Activated naive CD4-positive, alpha-beta T cell treated with anti-CD3 and anti-CD28 coated beads, Interleukin-2, amount 10 ng/mL, durations not matched to agents 7 days and 5 days (primary cell): Measurements from ENCODE around the gene FOXP1.

Source experiments
- CTCF ChIA-PET: fragments of 350-600 bp; sonication (Branson Sonifier 250); formaldehyde crosslinking; loops from one replicate; lab custom pipeline; 2021; ENCODE audit warnings: antibody characterized with exemption; lab: Charles Lee
- DNase-seq: peaks from one replicate; pipeline ENCODE4 v3.0.0-alpha.2; 2020
- H3K27ac Mint-ChIP-seq: one replicate; pipeline ENCODE4 v1.8.0; 2021; ENCODE audit warnings: mild to moderate bottlenecking, moderate library complexity, mixed read lengths
- H3K27me3 Mint-ChIP-seq: one replicate; pipeline ENCODE4 v1.8.0; 2021; ENCODE audit warnings: mild to moderate bottlenecking, mixed read lengths
- H3K36me3 Mint-ChIP-seq: one replicate; pipeline ENCODE4 v1.8.0; 2021; ENCODE audit warnings: mixed read lengths
- H3K4me1 Mint-ChIP-seq: one replicate; pipeline ENCODE4 v1.8.0; 2021; ENCODE audit warnings: mixed read lengths
- H3K4me3 Mint-ChIP-seq: one replicate; pipeline ENCODE4 v1.8.0; 2021; ENCODE audit warnings: mild to moderate bottlenecking, moderate library complexity, mixed read lengths
- H3K9me3 Mint-ChIP-seq: one replicate; pipeline ENCODE4 v1.8.0; 2021; ENCODE audit warnings: mixed read lengths

Gene FOXP1

DNA sequence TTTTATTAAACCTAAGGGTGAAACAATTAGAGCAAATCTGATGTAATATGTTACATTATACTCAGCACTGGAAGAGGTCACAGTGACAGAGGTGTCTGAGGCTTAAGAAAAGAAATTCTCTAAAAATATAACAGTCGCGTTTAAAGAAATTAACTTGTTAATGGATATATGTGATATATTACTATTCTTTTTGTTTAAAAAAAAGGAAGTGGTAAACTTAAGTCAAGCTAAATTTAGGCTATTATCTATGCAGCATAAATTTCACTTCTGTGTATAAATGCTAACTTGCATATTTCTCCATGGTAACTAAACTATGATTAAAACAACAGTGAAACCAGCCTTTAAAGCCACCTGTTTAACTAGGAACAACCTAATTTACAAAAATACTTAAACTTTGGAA lies 191.3 kb downstream of the FOXP1 start:
- Mint-ChIP-seq H3K36me3 (peaks cover 9% of the 10 kb centered on the region), H3K27me3 (peaks cover 9% of the 10 kb centered on the region), H3K27ac (no peak overlapping the region), H3K4me1 (peaks cover 43% of the 10 kb centered on the region), H3K9me3 (no peaks in the 10 kb centered on the region), H3K4me3 (no peak overlapping the region)
- no peak for DNase-seq
- CTCF ChIA-PET, result interaction anchor here (1.2 kb wide), 1 partner anchor 11 kb away, joined by 3 read pairs; no protein-coding TSS in a partner anchor

DNA sequence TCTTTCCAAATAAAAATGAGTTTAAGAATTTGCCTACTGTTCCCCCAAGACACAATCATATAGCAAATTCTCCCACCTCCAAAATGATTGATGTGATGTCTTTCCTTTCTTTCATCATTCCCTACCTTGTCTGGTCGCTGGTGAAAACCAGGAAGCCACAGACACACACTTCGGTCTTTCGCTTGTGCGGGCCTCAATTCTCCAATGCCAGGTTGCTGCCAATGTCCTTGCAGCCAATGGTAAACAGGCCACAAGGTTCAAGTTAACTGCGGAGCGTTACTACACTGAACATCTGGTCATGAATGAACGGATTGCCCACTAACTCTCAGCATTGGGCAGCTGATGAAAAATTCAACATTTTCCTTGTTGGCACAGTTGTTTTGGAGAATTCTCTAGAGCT lies 192.2 kb downstream of the FOXP1 start:
- peaks cover 12% of the 10 kb centered on the region for H3K36me3 Mint-ChIP-seq
- CTCF ChIA-PET, result no interaction called here
- no peaks in the 10 kb centered on the region for H3K9me3 Mint-ChIP-seq
- no peak for DNase-seq
- peaks cover 9% of the 10 kb centered on the region for H3K27me3 Mint-ChIP-seq
- H3K4me3 Mint-ChIP-seq, result no peak overlapping the region
- no peak overlapping the region for H3K27ac Mint-ChIP-seq
- peaks cover 39% of the 10 kb centered on the region for H3K4me1 Mint-ChIP-seq

DNA sequence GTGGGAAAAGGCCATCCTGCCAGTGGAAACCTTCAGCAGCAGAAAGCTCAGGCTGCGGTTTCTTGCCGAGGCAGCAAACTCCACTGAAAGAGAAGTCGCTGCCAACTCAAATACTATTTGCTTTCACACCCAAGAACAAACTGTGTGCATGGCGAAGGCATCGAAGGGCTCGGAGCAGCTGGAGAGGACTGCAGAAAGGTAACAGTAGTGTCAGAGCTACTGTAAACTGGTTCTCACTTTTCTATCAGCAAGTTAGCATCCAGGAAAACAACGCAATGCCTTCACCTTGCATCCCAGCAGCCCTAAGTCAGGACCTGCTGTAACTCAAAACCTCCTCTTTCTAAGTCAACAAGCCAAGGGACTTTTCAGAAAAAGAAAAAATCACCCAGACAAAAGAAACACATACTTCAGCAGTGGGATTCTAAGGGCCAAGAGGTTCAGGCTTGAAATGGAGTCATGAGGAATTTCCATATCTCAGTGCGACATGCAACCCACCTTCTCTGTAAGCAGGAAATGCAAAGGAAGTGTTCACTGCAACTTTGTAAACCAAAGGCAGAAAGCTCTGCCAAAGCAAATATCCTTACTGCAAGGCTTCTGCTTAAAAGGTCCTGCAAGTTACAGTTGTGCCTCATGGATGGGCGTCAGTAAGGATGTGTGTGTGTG lies 193.5 kb downstream of the FOXP1 start:
- H3K4me1 Mint-ChIP-seq, result peaks cover 45% of the 10 kb centered on the region
- peak overlapping the region; percentile 92 for H3K27ac Mint-ChIP-seq
- peak overlapping the region; percentile 65 for H3K4me3 Mint-ChIP-seq
- CTCF ChIA-PET, result interaction anchor here (1.5 kb wide), 1 partner anchor 8 kb away, joined by 3 read pairs; no protein-coding TSS in a partner anchor
- H3K27me3 Mint-ChIP-seq, result peaks cover 4% of the 10 kb centered on the region
- no peaks in the 10 kb centered on the region for H3K9me3 Mint-ChIP-seq
- peaks cover 9% of the 10 kb centered on the region for H3K36me3 Mint-ChIP-seq
- peak; percentile 46 for DNase-seq

DNA sequence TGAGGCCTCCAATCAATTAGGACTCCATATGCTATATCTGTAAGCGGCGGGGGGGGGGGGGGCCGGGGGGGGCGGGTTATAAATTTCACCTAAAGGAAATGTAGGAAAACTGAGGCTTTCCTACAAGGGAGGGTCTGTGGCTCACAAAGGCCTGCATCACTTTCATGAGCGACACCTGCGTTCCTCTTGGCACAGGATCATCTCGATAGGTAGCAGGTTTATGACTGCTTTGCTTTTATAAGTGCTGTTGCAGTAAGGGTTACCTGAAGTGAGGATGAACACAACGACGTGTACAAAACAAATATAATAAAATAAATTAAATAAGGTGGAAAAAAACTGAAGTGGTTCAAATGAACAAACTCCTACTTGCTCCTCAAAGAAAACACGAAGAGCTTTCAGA lies 194.3 kb downstream of the FOXP1 start:
- peaks cover 3% of the 10 kb centered on the region for H3K27me3 Mint-ChIP-seq
- no peak overlapping the region for H3K27ac Mint-ChIP-seq
- DNase-seq, result no peak
- H3K4me1 Mint-ChIP-seq, result peaks cover 53% of the 10 kb centered on the region
- H3K9me3 Mint-ChIP-seq, result no peaks in the 10 kb centered on the region
- CTCF ChIA-PET, result interaction anchor here (1.5 kb wide), 1 partner anchor 9 kb away, joined by 3 read pairs; no protein-coding TSS in a partner anchor
- H3K36me3 Mint-ChIP-seq, result peaks cover 9% of the 10 kb centered on the region
- H3K4me3 Mint-ChIP-seq, result no peak overlapping the region

DNA sequence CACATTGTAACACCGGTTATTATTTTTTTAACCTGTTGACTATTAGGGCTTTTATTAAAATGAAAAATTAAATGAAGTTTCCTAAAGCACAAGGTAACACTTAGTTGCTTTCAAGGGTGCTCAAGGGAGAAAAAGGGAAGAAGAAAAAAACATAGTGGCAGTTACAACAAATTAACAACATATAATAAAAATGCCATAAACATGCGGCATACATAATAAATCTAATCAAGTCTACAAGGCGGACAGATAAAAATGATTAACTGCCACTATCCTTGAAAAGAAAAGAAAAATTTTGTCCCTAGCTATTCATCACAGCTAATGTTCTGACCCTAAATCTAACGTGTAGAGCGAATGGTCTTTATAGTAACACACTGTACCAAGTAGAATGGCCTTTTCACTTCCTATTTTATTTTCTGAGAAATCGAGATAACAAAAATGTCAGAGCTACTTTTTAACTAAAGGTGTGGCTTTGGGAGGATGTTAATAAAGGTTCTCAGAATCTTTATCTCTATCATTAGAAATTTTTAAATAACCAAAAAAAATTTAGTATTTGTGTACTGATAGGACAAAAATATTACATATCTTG lies 194.9 kb downstream of the FOXP1 start:
- CTCF ChIA-PET, result interaction anchor here (1.5 kb wide), 1 partner anchor 10 kb away, joined by 3 read pairs; no protein-coding TSS in a partner anchor
- Mint-ChIP-seq H3K27me3 (no peaks in the 10 kb centered on the region), H3K27ac (peak overlapping the region; percentile 17), H3K4me3 (no peak overlapping the region), H3K4me1 (peaks cover 57% of the 10 kb centered on the region), H3K36me3 (peaks cover 9% of the 10 kb centered on the region), H3K9me3 (no peaks in the 10 kb centered on the region)
- no peak for DNase-seq

DNA sequence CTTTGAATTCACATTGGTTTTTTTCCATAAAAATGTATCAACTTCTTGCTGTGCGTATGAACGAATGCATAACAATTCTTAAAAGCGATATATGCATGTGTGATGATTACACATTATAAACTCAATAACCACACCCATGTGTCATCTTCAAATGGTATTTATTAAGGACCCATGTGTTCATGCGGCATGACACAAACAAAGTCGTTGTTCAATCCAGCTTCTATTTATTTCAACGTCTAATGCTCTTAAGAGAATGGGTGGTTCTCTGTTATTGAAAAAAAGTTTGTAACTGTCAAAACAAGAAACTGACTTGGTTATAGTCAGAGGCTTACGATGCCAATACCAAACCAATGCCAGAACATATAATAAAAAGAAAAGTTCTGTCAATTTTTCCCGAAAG lies 195.9 kb downstream of the FOXP1 start:
- H3K9me3 Mint-ChIP-seq, result no peaks in the 10 kb centered on the region
- H3K4me1 Mint-ChIP-seq, result peaks cover 64% of the 10 kb centered on the region
- no peaks in the 10 kb centered on the region for H3K27me3 Mint-ChIP-seq
- H3K36me3 Mint-ChIP-seq, result peaks cover 10% of the 10 kb centered on the region
- no peak overlapping the region for H3K27ac Mint-ChIP-seq
- H3K4me3 Mint-ChIP-seq, result no peak overlapping the region
- no peak for DNase-seq
- CTCF ChIA-PET, result interaction anchor here (1.0 to 1.5 kb wide), 2 partner anchors 10 to 11 kb away, joined by 4 read pairs; no protein-coding TSS in a partner anchor

DNA sequence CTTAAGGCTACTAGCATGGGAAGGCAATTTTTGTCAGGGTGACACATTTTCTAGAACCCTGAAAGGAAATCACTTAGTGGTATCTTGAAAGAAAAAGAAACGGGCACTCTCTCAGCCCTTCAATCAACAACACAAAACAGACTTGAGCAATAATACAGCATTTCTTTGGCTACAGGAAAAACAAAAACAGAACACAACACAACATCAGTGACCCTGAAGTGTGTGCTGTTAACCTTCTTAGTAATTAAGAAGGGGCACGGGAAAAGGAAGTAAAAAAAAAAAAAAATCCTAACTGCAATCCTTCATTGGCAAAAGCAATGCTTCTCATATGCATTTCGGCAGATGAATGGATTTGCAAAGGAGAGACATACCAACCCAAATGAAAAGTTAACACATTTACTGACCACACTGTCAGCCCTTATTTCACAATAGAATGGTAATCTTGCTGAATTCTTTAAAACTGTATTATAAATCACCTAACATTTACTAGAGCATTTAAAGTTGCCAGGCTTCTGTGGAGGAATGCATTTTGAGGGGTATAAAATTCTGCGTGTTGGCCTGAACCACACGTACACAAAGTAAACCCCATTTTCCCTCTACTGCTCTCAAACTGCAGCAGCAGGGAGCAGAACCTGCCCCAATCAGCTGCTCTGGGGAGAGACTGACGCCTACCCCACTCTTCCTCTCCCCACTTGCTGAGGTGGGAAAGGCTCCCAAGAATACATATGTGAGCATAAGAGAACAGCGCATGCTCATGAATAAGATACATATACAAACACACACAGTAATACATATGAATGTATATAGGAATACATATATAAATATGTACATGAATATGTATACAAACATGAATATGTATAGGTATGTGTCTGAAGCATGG lies 198.5 kb downstream of the FOXP1 start:
- Mint-ChIP-seq H3K27ac (no peak overlapping the region), H3K4me1 (peaks cover 41% of the 10 kb centered on the region), H3K36me3 (peaks cover 6% of the 10 kb centered on the region), H3K9me3 (no peaks in the 10 kb centered on the region), H3K4me3 (no peak overlapping the region), H3K27me3 (no peaks in the 10 kb centered on the region)
- no peak for DNase-seq
- CTCF ChIA-PET, result interaction anchor here (0.8 to 1.7 kb wide), 2 partner anchors 12 to 104 kb away, joined by 3 to 4 read pairs; no protein-coding TSS in a partner anchor

DNA sequence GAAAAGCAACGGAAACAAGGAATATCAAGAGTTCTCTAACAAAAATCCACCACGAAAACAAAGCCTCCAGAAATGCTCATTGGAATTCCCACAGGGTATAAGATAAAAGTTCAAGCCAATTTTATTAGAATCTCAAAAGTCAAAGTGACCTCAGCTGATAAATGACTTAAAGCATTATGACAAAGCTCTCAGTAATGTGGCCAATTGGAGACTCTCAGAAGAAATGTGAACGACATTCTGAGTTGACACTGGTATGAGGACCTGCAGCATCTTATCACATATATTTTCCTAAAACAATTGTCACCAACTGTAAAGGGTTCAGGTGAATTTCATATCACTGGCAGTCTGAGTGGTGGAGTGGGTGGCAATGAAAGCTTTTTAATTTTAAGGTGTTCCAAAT lies 199.1 kb downstream of the FOXP1 start:
- CTCF ChIA-PET, result interaction anchor here (0.8 to 1.7 kb wide), 2 partner anchors 13 to 105 kb away, joined by 3 to 4 read pairs; no protein-coding TSS in a partner anchor
- Mint-ChIP-seq H3K4me3 (no peak overlapping the region), H3K36me3 (peaks cover 6% of the 10 kb centered on the region), H3K4me1 (peaks cover 37% of the 10 kb centered on the region), H3K27me3 (no peaks in the 10 kb centered on the region), H3K9me3 (no peaks in the 10 kb centered on the region), H3K27ac (no peak overlapping the region)
- DNase-seq, result no peak

DNA sequence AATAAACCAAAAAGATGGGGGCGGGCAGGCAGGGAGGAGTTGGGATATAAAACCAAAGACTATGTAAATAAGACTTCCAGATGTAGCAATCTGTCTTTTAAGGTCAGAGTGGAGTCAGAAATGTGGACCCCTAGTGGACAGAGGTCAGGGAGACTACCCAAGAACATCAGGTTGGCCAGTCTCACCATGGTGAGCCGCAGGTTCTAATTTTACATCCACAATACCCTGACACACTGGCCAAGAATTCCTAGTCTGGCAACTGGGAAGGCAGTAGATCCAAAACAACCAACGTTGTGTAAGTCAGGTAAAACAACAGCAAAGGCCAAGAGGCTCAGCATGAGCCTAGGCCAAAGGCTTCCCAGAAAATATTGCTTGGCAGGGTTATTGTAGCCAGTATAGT lies 203.4 kb downstream of the FOXP1 start:
- Mint-ChIP-seq H3K27ac (no peak overlapping the region), H3K36me3 (peaks cover 2% of the 10 kb centered on the region), H3K27me3 (peaks cover 6% of the 10 kb centered on the region), H3K4me1 (peaks cover 21% of the 10 kb centered on the region), H3K4me3 (no peak overlapping the region), H3K9me3 (no peaks in the 10 kb centered on the region)
- no peak for DNase-seq
- CTCF ChIA-PET, result no interaction called here

DNA sequence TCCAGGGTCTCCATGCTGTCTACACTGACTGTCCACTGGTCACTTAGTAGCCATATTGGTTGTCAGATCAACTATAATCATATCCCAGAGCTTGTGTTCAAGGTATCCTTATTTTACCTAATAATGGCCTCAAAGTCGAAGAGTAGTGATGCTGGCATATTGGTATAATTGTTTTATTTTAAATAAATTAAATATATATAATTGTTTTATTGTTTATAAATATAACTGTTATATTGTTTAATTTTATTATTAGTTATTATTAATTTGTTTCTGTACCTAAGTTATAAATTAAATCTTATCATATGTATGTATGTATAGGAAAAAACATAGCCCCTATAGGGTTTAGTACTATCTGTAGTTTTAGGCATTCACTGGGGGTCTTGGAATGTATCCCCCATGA lies 205.0 kb downstream of the FOXP1 start:
- Mint-ChIP-seq H3K4me3 (no peak overlapping the region), H3K9me3 (no peaks in the 10 kb centered on the region), H3K27ac (no peak overlapping the region), H3K36me3 (peaks cover 2% of the 10 kb centered on the region), H3K4me1 (peaks cover 20% of the 10 kb centered on the region), H3K27me3 (peaks cover 11% of the 10 kb centered on the region)
- CTCF ChIA-PET, result no interaction called here
- no peak for DNase-seq

DNA sequence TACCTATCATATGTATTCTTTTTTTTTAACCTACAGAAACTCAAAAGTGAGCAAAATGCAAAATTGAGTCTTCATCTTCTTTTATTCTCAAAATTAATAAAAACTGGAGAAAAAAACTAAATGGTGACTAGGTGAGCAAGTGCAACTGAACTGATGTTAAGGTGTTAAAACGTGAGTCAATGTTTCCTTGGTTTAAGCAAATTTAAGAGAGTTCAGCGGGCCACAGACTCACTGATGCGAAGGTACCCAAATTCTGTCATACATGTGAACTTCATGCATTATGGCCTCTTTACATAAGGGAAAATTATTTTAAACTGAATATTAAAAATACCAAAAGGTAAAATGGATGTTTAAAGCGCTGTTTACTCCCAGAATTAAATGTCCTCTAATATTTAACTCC lies 206.6 kb downstream of the FOXP1 start:
- peaks cover 29% of the 10 kb centered on the region for H3K4me1 Mint-ChIP-seq
- H3K27ac Mint-ChIP-seq, result no peak overlapping the region
- H3K36me3 Mint-ChIP-seq, result peaks cover 8% of the 10 kb centered on the region
- no peak for DNase-seq
- CTCF ChIA-PET, result interaction anchor here (1.2 kb wide), 1 partner anchor 11 kb away, joined by 4 read pairs; no protein-coding TSS in a partner anchor
- H3K27me3 Mint-ChIP-seq, result peaks cover 15% of the 10 kb centered on the region
- H3K9me3 Mint-ChIP-seq, result no peaks in the 10 kb centered on the region
- no peak overlapping the region for H3K4me3 Mint-ChIP-seq

DNA sequence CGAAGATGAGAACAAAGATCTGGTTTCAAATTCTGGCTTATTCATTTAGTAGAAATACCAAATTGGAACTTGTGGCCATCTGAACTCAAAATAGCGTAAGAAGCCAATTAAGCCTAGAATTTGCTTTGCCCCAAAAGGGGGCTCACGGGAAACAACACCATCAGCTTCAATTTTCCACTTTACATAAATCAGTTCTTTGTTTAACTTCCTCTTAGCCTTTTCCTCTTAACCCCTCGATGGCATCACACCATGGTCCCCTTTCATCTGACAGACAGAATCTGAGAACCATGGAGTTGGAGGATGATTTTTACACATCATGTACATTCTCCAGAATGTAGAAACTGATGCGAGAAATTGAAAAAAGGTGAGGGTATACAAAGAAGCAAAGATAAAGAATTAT lies 207.0 kb downstream of the FOXP1 start:
- H3K27me3 Mint-ChIP-seq, result peaks cover 19% of the 10 kb centered on the region
- DNase-seq, result no peak
- no peaks in the 10 kb centered on the region for H3K9me3 Mint-ChIP-seq
- CTCF ChIA-PET, result no interaction called here
- peaks cover 10% of the 10 kb centered on the region for H3K36me3 Mint-ChIP-seq
- H3K27ac Mint-ChIP-seq, result no peak overlapping the region
- no peak overlapping the region for H3K4me3 Mint-ChIP-seq
- peaks cover 33% of the 10 kb centered on the region for H3K4me1 Mint-ChIP-seq

DNA sequence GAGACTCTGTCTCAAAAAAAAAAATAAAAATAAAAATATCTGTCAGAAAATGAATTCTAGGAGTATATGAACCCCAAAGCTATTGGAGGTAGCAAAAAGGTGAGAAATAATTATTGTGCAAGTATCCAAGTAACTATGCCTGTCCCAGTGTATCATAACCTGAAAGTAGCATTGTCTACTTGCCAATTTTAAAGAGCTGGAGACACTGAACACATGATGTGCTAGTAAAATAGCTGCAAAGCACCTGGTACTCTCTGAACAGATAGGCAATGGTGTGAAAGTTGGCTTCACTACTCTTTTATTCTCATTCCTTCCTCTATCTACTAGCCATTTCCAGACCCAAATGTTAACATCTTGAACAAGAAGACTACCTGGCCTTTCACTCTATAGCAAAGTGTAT lies 208.9 kb downstream of the FOXP1 start:
- CTCF ChIA-PET, result no interaction called here
- no peak overlapping the region for H3K4me3 Mint-ChIP-seq
- H3K27me3 Mint-ChIP-seq, result peaks cover 29% of the 10 kb centered on the region
- DNase-seq, result no peak
- H3K27ac Mint-ChIP-seq, result no peak overlapping the region
- peaks cover 40% of the 10 kb centered on the region for H3K4me1 Mint-ChIP-seq
- H3K9me3 Mint-ChIP-seq, result no peaks in the 10 kb centered on the region
- peaks cover 12% of the 10 kb centered on the region for H3K36me3 Mint-ChIP-seq
